OCI-LY1 (cell line): ENCODE results near the gene IPO13.

Source experiments
- CTCF ChIP-seq: fragments of 200-600 bp; sonication (generic), shearing (Covaris generic); IDR thresholded peaks from 2 replicates; pipeline ENCODE4 v1.5.1; 2017; ENCODE audit warnings: mild to moderate bottlenecking, antibody characterized with exemption, low read length, moderate library complexity, mixed read lengths
- EZH2 ChIP-seq: fragments of 200-600 bp; sonication (generic), shearing (Covaris generic); IDR thresholded peaks from 2 replicates; pipeline ENCODE4 v1.8.0; 2017; ENCODE audit warnings: borderline replicate concordance, mixed run types, mild to moderate bottlenecking, antibody characterized with exemption, low read length, moderate library complexity, mixed read lengths

- TF ChIP-seq CTCF (peak; percentile 43), EZH2 (no peak)
These were observed 48.3 kb downstream of the IPO13 start for GRCh38 chr1:43994794-43995790.
